Endothelial cell (in vitro differentiated cells): Measurements from ENCODE around the gene FRMD4A. TPM values are rescaled to one million over a fixed set of nuclear protein-coding genes. Genes with fewer than 3 reads are reported as not detected.

Experiments
- DNase-seq: peaks from one replicate; pipeline ENCODE4 v3.0.0; 2021; ENCODE audit warnings: low spot score
- H3K27ac Mint-ChIP-seq: one replicate; pipeline ENCODE4 v1.8.0; 2021; ENCODE audit warnings: mixed read lengths, inconsistent platforms; ENCODE audit not compliant: unreplicated experiment
- H3K27me3 Mint-ChIP-seq: one replicate; pipeline ENCODE4 v1.8.0; 2021; ENCODE audit warnings: mild to moderate bottlenecking, moderate library complexity, mixed read lengths, inconsistent platforms; ENCODE audit not compliant: unreplicated experiment
- H3K36me3 Mint-ChIP-seq: one replicate; pipeline ENCODE4 v1.8.0; 2021; ENCODE audit warnings: mild to moderate bottlenecking, low read depth, mixed read lengths, inconsistent platforms; ENCODE audit not compliant: unreplicated experiment
- H3K4me1 Mint-ChIP-seq: one replicate; pipeline ENCODE4 v1.8.0; 2021; ENCODE audit warnings: mild to moderate bottlenecking, mixed read lengths, inconsistent platforms; ENCODE audit not compliant: unreplicated experiment
- H3K4me3 Mint-ChIP-seq: one replicate; pipeline ENCODE4 v1.8.0; 2021; ENCODE audit warnings: mild to moderate bottlenecking, mixed read lengths, inconsistent platforms; ENCODE audit not compliant: unreplicated experiment
- H3K9me3 Mint-ChIP-seq: one replicate; pipeline ENCODE4 v1.8.0; 2021; ENCODE audit warnings: mixed read lengths, inconsistent platforms; ENCODE audit not compliant: unreplicated experiment
- total RNA-seq: library from RNA; stranded (reverse); fragmentation: NEBNext Ultra II Directional; extraction: Animal tissue kit (Norgen Biotek cat#: 25700); gene quantifications from one replicate; pipeline ENCODE4 v1.2.1, GENCODE V29; 2021; ENCODE audit not compliant: unreplicated experiment
- TF ChIP-seq, protein P1 (sequence below): fragments of 200-600 bp; sonication (generic); IDR thresholded peaks from one replicate; pipeline ENCODE4 v1.5.0; 2021; ENCODE audit warnings: antibody characterized with exemption; ENCODE audit not compliant: unreplicated experiment

FRMD4A gene
- total RNA-seq, 1 donor from 2014 or later: 68.9 TPM

DNA sequence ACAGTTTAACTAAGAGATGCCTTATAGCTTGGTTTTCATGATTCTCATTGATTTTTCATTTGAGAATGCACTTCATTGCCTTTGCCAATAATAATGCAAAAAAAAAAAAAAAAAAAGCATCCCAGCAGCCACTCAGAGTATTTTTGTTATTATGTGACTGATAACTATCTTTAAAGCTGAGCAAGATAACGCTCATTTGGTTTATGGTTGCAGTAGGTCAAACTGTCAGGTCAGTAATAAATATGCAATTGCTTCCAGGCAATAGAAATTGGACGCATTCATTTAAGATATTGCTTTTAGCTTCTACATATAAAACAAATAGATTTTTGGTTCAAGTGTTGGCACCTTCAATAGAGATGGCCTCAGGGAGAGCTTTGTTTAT, 528.8 kb downstream of the FRMD4A start:
- TF ChIP-seq, protein P1, sequence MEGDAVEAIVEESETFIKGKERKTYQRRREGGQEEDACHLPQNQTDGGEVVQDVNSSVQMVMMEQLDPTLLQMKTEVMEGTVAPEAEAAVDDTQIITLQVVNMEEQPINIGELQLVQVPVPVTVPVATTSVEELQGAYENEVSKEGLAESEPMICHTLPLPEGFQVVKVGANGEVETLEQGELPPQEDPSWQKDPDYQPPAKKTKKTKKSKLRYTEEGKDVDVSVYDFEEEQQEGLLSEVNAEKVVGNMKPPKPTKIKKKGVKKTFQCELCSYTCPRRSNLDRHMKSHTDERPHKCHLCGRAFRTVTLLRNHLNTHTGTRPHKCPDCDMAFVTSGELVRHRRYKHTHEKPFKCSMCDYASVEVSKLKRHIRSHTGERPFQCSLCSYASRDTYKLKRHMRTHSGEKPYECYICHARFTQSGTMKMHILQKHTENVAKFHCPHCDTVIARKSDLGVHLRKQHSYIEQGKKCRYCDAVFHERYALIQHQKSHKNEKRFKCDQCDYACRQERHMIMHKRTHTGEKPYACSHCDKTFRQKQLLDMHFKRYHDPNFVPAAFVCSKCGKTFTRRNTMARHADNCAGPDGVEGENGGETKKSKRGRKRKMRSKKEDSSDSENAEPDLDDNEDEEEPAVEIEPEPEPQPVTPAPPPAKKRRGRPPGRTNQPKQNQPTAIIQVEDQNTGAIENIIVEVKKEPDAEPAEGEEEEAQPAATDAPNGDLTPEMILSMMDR: no peak
- no peak for DNase-seq
- H3K4me1 Mint-ChIP-seq: peaks cover 13% of the 10 kb centered on the region
- no peaks in the 10 kb centered on the region for H3K9me3 Mint-ChIP-seq
- H3K27me3 Mint-ChIP-seq: peaks cover 3% of the 10 kb centered on the region
- H3K27ac Mint-ChIP-seq: no peak overlapping the region
- peaks cover 3% of the 10 kb centered on the region for H3K36me3 Mint-ChIP-seq
- no peak overlapping the region for H3K4me3 Mint-ChIP-seq

DNA sequence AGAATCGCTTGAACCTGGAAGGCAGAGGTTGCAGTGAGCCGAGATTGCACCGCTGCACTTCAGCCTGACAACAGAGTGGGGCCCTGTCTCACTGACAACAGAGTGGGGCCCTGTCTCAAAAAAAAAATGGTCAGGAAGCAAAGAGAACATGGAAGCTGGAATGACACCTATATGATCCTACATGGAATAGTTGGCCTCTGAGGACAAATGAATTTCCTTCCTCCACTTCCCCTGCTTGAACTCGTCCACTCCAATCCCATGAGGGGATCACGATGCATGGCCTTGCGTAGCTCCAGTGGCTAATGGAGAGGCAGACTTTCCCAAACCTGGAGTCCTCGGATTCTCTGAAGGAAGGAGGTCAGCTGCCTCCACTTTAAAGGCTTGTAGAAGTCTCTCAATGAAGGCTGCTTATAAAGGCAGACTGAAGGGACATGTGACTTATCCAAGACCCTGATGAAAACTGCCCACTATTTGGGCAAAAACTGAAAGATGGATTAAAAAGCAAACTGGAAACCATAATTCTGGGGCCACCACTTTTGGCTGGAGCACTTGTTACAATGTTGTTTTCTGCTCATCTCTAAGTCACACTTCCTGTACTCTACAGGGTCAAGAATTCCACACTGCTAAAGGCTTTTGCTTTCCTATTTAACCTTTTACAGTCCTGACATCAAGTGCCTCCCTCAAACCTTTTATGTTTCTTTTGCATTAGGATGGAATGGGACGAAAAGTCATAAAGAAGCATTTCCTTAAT, 529.4 kb downstream of the FRMD4A start:
- Mint-ChIP-seq H3K27ac (no peak overlapping the region), H3K4me3 (no peak overlapping the region), H3K4me1 (peaks cover 15% of the 10 kb centered on the region), H3K36me3 (peaks cover 4% of the 10 kb centered on the region), H3K27me3 (peaks cover 3% of the 10 kb centered on the region), H3K9me3 (no peaks in the 10 kb centered on the region)
- no peak for DNase-seq
- TF ChIP-seq, protein P1: no peak

DNA sequence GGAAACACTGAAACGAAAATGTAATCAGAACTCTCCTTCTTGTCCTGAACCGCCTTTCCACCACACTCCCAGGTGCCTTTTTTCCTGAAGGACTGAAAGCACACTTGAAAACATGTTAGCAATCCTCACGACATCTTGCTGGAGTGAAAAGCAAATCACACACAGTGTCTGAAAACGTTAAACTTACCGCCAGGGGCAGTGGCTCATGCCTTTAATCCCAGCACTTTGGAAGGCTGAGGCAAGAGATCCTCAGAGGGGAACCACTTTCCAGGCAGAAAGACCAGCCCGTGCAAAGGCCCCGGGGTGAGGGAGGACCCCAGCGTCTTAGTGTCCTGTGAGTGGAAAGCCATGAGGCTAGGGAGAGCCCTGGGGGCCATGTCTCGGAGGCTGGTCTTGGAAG, 533.6 kb downstream of the FRMD4A start:
- no peak overlapping the region for H3K27ac Mint-ChIP-seq
- peaks cover 23% of the 10 kb centered on the region for H3K4me1 Mint-ChIP-seq
- peaks cover 21% of the 10 kb centered on the region for H3K36me3 Mint-ChIP-seq
- H3K4me3 Mint-ChIP-seq: no peak overlapping the region
- TF ChIP-seq, protein P1: no peak
- DNase-seq: no peak
- no peaks in the 10 kb centered on the region for H3K9me3 Mint-ChIP-seq
- H3K27me3 Mint-ChIP-seq: peaks cover 2% of the 10 kb centered on the region

DNA sequence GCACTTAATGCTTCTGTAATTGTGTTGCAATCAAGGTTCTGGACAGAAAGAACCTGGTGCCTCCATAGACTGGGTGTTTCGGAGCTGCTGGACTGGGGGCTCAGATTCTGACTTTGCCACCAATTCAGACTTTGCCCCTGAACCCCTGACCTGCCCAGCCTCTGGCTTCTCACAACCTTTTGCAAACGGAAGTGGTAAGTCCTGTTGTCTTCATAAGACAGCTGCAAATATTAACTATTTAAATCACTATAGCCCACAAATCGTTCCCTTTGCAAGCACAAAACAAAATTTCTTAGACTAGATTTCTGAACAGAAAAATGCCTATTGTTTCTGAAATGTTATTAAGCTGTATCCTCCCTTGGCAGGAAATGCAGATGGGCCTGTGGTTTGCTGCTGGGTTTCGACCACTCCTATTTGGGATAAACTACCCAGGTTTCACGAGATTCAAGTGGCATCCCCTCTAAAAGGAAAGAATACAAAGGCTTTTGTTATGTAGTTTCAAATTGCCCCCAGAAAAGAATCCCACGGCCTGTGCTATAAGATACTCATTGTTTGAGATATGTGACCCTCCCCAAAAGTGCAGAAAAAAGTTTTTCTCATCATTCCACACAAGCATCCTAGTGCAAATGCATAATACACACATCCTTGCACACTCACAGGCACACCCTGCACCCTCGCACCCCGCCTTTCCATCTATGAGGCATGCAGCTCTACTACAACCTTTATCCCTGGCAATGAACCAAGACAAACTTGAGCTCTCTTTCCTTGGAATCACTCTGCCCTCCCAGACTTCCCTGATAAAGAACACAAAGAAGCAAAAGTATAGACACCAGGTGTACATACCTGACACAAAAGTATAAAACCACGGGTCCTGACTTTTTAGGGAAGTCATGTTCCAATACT, 534.8 kb downstream of the FRMD4A start:
- Mint-ChIP-seq H3K27me3 (no peaks in the 10 kb centered on the region), H3K4me1 (peaks cover 17% of the 10 kb centered on the region), H3K27ac (no peak overlapping the region), H3K4me3 (no peak overlapping the region), H3K9me3 (no peaks in the 10 kb centered on the region), H3K36me3 (peaks cover 21% of the 10 kb centered on the region)
- no peak for DNase-seq
- TF ChIP-seq, protein P1: no peak
